GM18873 (cell line): ENCODE data around the gene NEK6.

ENCODE experiments used
- ATAC-seq: cut with Tn5 transposase; IDR thresholded peaks from one replicate; pipeline ENCODE4 v1.9.1; 2021; ENCODE audit warnings: mild to moderate bottlenecking, moderate library complexity, moderate number of reproducible peaks; ENCODE audit not compliant: unreplicated experiment, low FRiP score

Gene NEK6

GRCh38 chr9:124293718-124294506 is 36.2 kb downstream of the NEK6 start:
- ATAC-seq = no peak

- ATAC-seq = no peak
Measured at GRCh38 chr9:124295159-124295794, 37.5 kb downstream of the NEK6 start.

- ATAC-seq = no peak
Measured at GRCh38 chr9:124296094-124296493, 38.3 kb downstream of the NEK6 start.

GRCh38 chr9:124296796-124297550 is 39.2 kb downstream of the NEK6 start:
- no peak for ATAC-seq

GRCh38 chr9:124297551-124297901 is 39.8 kb downstream of the NEK6 start:
- no peak for ATAC-seq

- no peak for ATAC-seq
Measured at GRCh38 chr9:124297915-124298645, 40.3 kb downstream of the NEK6 start.

- ATAC-seq = no peak
Measured at GRCh38 chr9:124298646-124299235, 41.0 kb downstream of the NEK6 start.

GRCh38 chr9:124299515-124300090 is 41.9 kb downstream of the NEK6 start:
- no peak for ATAC-seq

- no peak for ATAC-seq
Measured at GRCh38 chr9:124300312-124300711, 42.6 kb downstream of the NEK6 start.

GRCh38 chr9:124302921-124303320 is 45.2 kb downstream of the NEK6 start:
- ATAC-seq = no peak

GRCh38 chr9:124303762-124304161 is 46.0 kb downstream of the NEK6 start:
- no peak for ATAC-seq

GRCh38 chr9:124304285-124304684 is 46.5 kb downstream of the NEK6 start:
- no peak for ATAC-seq

- no peak for ATAC-seq
Measured at GRCh38 chr9:124306098-124306735, 48.5 kb downstream of the NEK6 start.

- ATAC-seq = no peak
Measured at GRCh38 chr9:124307379-124308030, 49.8 kb downstream of the NEK6 start.

- no peak for ATAC-seq
Measured at GRCh38 chr9:124308606-124309491, 51.1 kb downstream of the NEK6 start.

GRCh38 chr9:124309667-124310084 is 51.9 kb downstream of the NEK6 start:
- ATAC-seq = no peak

GRCh38 chr9:124311283-124311682 is 53.5 kb downstream of the NEK6 start:
- no peak for ATAC-seq
